HL-60 (cell line): ENCODE results near the gene FUBP1.
"Not testable (repeated sequence)": the region's sequence is repeated elsewhere in the genome, so short reads cannot be mapped to it uniquely, and the experiment has no call there.

Experiments used
- DNase-seq, 2 experiments: peaks; one replicate each; pipeline ENCODE4 v3.0.0-alpha.2; 2010 to 2020; ENCODE audit warnings: low read depth in 1 of 2, low spot score in 1 of 2
- H3K27ac ChIP-seq: fragments of 250-450 bp; sonication (Bioruptor Pico); replicated peaks from 2 replicates; pipeline ENCODE4 v1.5.1; 2020; ENCODE audit warnings: mild to moderate bottlenecking, moderate library complexity
- H3K27me3 ChIP-seq: fragments of 250-450 bp; sonication (Bioruptor Pico); 2 replicates; pipeline ENCODE4 v1.5.1; 2021; ENCODE audit warnings: mild to moderate bottlenecking, moderate library complexity; ENCODE audit not compliant: insufficient read depth, poor library complexity, severe bottlenecking
- H3K4me3 ChIP-seq: replicated peaks from 2 replicates; pipeline ENCODE4 v1.5.1; 2011; ENCODE audit warnings: mild to moderate bottlenecking, control low read depth, low read length; ENCODE audit not compliant: insufficient read depth
- GABPA ChIP-seq: IDR thresholded peaks from 2 replicates; pipeline ENCODE4 v1.6.1; 2012; ENCODE audit warnings: low read depth
- POLR2AphosphoS5 ChIP-seq: IDR thresholded peaks from 2 replicates; pipeline ENCODE4 v1.6.1; 2012; ENCODE audit warnings: low read depth
- SPI1 ChIP-seq: IDR thresholded peaks from 2 replicates; pipeline ENCODE4 v1.6.1; 2012; ENCODE audit warnings: low read depth, mild to moderate bottlenecking, borderline replicate concordance
- long read RNA-seq: library from polyadenylated mRNA; unstranded; transcript quantifications from one replicate; pipeline ENCODE4 v2.0.0, GENCODE V29; 2020
- TF ChIP-seq, protein P1 (sequence below): IDR thresholded peaks from one replicate; pipeline ENCODE4 v1.5.1; 2011; ENCODE audit warnings: low read length, control low read depth, inconsistent platforms; ENCODE audit not compliant: insufficient read depth
- TF ChIP-seq, protein P2 (sequence below): IDR thresholded peaks from 2 replicates; pipeline ENCODE4 v1.6.1; 2012; ENCODE audit warnings: low read depth; ENCODE audit not compliant: insufficient replicate concordance

The FUBP1 gene, protein sequence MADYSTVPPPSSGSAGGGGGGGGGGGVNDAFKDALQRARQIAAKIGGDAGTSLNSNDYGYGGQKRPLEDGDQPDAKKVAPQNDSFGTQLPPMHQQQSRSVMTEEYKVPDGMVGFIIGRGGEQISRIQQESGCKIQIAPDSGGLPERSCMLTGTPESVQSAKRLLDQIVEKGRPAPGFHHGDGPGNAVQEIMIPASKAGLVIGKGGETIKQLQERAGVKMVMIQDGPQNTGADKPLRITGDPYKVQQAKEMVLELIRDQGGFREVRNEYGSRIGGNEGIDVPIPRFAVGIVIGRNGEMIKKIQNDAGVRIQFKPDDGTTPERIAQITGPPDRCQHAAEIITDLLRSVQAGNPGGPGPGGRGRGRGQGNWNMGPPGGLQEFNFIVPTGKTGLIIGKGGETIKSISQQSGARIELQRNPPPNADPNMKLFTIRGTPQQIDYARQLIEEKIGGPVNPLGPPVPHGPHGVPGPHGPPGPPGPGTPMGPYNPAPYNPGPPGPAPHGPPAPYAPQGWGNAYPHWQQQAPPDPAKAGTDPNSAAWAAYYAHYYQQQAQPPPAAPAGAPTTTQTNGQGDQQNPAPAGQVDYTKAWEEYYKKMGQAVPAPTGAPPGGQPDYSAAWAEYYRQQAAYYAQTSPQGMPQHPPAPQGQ
- long read RNA-seq, transcript FUBP1-211 (3 exons, 2,156 nt) = minor isoform, 7 of 270 reads
- long read RNA-seq, transcript FUBP1-203 (20 exons, 2,378 nt) = major isoform, 29 of 270 reads
- long read RNA-seq, partial matches to known transcripts = 58 of 270 reads
- long read RNA-seq, other reads (novel, unspliced or antisense) = 175 of 270 reads

DNA sequence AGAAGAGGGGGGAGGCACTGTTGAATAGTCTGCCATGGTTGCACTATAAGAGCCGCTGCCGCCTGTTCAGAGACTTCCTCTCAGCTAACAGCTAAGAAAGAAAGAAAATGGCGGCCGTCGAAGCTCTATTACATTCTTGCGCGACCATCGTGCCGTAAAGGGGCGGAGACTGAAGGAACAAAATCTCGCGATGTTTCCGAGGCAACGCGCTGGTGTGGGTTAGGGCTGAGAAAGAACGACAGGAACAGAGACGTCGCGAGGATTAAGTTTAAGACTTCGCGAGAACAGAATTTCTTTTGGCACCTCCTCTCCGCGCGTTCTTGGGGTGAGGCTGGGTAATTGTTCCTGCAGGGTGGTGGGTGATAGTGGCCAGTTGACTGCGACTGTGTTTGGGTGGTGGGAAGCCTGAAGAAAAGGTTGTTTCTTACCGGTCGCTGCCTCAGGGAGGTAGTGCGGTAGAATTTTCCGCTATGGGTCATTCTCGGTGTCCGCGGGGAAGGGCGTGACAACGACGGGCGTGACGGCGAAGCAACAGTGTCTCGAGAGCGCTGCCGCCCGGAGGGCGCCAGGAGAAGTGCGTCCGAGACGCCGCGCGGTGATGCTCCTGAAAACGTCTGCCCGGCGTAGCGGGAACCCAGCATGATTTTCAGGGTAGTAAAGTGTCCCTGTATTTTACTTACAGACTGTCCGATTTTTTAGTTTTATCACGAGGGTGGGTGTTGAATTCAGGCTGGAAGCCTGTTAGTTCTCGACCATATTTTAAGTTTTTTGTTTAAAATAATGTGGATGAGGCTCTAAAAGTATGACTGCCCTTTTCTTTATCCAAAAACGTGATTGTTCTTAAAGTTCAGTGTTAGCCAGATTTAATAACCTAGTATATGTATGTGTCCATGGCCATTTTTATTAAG lies at the start of gene FUBP1:
Gene FUBP1, minus strand, starts transcription at position 104 of the 908 bp plus-strand sequence. Its CDS starts 68 bp downstream, at position 36.
- no peaks in the 10 kb centered on the region for H3K27me3 ChIP-seq
- H3K27ac ChIP-seq = peak within 1 kb of the TSS; percentile 99
- TF ChIP-seq, protein P1, sequence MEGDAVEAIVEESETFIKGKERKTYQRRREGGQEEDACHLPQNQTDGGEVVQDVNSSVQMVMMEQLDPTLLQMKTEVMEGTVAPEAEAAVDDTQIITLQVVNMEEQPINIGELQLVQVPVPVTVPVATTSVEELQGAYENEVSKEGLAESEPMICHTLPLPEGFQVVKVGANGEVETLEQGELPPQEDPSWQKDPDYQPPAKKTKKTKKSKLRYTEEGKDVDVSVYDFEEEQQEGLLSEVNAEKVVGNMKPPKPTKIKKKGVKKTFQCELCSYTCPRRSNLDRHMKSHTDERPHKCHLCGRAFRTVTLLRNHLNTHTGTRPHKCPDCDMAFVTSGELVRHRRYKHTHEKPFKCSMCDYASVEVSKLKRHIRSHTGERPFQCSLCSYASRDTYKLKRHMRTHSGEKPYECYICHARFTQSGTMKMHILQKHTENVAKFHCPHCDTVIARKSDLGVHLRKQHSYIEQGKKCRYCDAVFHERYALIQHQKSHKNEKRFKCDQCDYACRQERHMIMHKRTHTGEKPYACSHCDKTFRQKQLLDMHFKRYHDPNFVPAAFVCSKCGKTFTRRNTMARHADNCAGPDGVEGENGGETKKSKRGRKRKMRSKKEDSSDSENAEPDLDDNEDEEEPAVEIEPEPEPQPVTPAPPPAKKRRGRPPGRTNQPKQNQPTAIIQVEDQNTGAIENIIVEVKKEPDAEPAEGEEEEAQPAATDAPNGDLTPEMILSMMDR = peak; percentile 66
- TF ChIP-seq POLR2AphosphoS5 = peak; percentile 86
- peak; percentile 71; the same call in 1 of the 2 replicates for TF ChIP-seq SPI1
- TF ChIP-seq GABPA = no peak
- TF ChIP-seq, protein P2, sequence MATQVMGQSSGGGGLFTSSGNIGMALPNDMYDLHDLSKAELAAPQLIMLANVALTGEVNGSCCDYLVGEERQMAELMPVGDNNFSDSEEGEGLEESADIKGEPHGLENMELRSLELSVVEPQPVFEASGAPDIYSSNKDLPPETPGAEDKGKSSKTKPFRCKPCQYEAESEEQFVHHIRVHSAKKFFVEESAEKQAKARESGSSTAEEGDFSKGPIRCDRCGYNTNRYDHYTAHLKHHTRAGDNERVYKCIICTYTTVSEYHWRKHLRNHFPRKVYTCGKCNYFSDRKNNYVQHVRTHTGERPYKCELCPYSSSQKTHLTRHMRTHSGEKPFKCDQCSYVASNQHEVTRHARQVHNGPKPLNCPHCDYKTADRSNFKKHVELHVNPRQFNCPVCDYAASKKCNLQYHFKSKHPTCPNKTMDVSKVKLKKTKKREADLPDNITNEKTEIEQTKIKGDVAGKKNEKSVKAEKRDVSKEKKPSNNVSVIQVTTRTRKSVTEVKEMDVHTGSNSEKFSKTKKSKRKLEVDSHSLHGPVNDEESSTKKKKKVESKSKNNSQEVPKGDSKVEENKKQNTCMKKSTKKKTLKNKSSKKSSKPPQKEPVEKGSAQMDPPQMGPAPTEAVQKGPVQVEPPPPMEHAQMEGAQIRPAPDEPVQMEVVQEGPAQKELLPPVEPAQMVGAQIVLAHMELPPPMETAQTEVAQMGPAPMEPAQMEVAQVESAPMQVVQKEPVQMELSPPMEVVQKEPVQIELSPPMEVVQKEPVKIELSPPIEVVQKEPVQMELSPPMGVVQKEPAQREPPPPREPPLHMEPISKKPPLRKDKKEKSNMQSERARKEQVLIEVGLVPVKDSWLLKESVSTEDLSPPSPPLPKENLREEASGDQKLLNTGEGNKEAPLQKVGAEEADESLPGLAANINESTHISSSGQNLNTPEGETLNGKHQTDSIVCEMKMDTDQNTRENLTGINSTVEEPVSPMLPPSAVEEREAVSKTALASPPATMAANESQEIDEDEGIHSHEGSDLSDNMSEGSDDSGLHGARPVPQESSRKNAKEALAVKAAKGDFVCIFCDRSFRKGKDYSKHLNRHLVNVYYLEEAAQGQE = peak; percentile 10
- peak; percentile 97 to 98 for DNase-seq
- H3K4me3 ChIP-seq = peak within 1 kb of the TSS; percentile 63

DNA sequence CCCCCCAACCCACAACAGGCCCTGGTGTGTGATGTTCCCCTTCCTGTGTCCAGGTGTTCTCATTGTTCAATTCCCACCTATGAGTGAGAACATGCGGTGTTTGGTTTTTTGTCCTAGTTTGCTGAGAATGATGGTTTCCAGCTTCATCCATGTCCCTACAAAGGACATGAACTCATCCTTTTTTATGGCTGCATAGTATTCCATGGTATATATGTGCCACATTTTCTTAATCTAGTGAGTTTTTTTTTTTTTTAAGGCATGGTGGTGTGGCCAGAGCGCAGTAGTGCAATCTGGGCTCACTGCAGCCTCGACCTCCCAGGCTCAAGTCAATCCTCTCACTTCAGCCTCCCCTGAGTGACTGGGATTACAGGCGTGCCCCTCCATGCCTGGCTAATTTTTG lies 42.3 kb upstream of the FUBP1 start:
- H3K27me3 ChIP-seq, DNase-seq, H3K27ac ChIP-seq, H3K4me3 ChIP-seq: not testable (repeated sequence)

DNA sequence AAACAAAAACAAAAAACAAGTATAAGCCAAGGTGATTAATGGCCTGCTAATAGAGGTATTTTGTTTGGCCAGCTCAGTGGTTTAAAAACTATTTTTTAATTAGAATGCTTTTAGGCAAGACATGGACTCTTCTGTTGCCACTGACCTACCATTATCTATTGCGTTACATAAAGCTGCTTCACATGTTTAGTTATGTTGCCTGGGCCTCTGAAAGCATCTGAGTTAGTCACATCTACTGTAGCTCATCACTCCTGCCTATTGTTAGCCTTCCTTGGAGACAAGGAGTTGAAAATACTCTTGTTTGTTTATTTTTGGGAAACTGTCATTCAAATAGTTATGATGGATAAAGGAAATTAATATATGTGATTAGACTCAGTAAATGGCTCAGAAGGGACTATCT lies 40.2 kb upstream of the FUBP1 start:
- Histone ChIP-seq H3K27ac (no peak overlapping the region), H3K4me3 (no peak overlapping the region), H3K27me3 (no peaks in the 10 kb centered on the region)
- no peak for DNase-seq
- TF ChIP-seq, protein P2 = no peak
- TF ChIP-seq, protein P1 = no peak
- TF ChIP-seq POLR2AphosphoS5 (no peak), SPI1 (no peak), GABPA (no peak)
